ENCODE measurements around the gene DUSP28.
A peak's percentile ranks its signal among the peaks of the same experiment; 100 is the strongest.

DUSP28 gene

DNA sequence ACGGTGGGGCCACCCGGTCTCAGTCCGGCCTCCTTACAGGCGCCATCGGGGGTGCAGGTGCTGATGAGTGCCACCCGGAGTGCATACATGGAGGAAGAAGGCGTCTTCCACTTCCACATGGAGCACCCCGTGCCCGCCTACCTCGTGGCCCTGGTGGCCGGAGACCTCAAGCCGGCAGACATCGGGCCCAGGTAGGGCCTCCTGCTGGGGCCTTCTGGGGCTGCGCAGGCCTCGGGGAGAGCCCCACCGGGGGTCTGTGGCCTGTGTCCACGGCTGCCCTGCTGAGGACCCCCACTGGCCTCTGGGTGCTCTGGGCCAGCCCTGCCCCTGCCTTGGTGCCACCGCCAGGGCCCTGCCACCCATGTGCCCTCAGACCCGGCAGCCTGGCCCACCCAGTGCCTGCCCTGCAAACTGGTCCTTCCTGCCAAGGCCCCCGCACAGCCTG, 12.9 kb downstream of the DUSP28 start:
- DNase-seq (ENCODE audit: low spot score) = no peak

DNA sequence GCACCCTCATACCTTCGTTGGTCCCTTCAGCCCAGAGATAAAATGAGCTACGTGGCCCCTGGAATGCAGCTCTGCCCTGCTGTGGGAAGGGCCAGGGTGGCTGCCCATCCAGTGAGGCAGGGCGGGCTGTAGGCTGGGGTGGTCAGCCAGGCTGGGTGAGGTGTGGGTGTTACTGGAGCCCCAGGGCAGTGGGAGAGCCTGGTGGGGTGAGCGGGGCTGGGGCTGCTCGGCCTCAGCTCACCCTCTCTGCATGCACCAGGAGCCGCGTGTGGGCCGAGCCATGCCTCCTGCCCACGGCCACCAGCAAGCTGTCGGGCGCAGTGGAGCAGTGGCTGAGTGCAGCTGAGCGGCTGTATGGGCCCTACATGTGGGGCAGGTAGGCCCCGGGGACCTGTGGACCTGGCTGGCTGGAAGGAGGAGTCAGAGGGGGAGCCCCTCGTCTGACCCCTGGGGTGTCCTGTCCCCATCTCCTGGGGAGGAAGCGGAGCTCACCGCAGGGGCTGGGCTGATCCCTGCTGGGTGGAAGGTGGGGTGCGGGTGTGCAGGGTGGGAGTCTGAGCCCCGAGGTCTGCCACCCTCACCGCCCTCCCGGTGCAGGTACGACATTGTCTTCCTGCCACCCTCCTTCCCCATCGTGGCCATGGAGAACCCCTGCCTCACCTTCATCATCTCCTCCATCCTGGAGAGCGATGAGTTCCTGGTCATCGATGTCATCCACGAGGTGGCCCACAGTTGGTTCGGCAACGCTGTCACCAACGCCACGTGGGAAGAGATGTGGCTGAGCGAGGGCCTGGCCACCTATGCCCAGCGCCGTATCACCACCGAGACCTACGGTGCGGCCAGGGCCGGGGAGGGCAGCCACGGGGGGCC, 13.6 kb downstream of the DUSP28 start:
- DNase-seq (ENCODE audit: low spot score) = no peak

- no peak for DNase-seq (ENCODE audit: low spot score)
Observed at GRCh38 chr2:240574386-240575100, 14.4 kb downstream of the DUSP28 start.

DNA sequence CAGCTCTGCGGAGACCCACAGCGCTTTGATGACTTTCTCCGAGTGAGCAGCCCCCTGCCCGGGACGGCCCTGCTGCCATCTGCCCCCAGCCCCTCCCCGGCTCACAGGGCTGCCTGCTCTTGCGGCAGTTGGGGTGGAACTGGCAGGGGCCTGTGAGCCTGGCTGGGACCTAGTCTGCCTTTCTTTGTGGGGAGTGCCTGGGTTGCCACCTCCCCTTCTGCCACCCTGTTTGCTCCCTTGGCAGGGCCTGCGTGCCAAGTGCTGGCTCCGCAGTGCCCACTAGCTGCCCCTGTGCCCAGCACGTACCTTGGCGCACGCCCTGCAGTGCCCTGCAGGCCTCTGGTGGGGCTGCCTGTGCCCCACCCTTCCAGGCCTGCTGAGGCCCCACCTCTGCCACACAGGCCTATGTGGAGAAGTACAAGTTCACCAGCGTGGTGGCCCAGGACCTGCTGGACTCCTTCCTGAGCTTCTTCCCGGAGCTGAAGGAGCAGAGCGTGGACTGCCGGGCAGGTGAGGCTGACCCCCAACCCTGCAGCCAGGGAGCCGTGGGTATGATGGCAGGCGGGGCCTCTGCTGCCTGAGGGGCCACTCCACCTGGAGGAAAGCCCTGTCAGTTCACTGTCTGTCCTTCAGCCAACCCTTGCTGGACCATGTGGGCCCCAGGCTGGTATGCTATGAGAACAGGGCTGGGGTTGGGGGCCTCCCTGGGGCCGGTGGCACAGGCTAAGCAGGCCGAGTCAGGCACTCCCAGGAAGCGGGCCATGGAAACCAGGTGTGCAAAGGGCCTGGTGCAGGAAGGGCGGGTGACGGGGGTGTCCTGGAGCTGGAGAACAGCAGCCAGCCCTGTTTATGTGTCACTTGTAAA, 15.2 kb downstream of the DUSP28 start:
- DNase-seq (ENCODE audit: low spot score) = no peak

DNA sequence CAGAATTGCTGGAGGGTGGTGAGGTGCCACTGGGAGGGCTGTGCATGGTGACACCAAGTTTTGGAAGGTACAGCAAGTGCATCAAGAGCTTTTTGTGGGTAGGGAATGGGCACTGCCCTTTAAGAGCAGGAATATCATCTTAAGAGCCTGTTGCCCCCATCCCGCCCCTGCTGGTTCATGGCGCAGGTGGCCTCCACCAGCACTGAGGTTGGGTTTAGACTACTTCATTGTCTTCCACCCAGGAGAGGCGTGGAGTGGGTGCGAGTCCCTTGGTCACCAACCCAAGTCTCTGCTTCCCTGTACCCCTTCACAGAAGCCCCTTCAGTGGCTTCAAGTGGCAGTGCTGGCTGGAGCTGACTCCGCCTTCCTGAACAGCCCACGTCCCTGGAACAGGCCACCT, 15.9 kb downstream of the DUSP28 start:
- DNase-seq (ENCODE audit: low spot score) = no peak

GRCh38 chr2:240576436-240577205, 16.5 kb downstream of the DUSP28 start:
- no peak for DNase-seq (ENCODE audit: low spot score)

- no peak for DNase-seq (ENCODE audit: low spot score)
Observed at GRCh38 chr2:240577281-240578109, 17.3 kb downstream of the DUSP28 start.

DNA sequence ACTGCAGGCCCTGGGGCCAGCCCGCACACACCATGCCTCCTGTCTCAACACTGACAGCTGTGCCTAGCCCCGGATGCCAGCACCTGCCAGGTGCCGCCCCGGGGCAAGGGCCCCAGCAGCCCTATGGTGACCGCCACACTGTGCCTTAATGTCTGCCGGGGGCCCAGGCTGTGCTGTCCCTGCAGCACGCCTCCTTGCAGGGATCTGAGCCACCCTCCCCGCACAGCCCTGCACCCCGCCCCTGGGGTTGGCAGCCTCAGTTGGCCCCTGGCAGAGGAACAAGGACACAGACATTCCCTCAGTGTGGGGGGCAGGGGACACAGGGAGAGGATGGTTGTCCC, 17.9 kb downstream of the DUSP28 start:
- DNase-seq (ENCODE audit: low spot score) = no peak

DNA sequence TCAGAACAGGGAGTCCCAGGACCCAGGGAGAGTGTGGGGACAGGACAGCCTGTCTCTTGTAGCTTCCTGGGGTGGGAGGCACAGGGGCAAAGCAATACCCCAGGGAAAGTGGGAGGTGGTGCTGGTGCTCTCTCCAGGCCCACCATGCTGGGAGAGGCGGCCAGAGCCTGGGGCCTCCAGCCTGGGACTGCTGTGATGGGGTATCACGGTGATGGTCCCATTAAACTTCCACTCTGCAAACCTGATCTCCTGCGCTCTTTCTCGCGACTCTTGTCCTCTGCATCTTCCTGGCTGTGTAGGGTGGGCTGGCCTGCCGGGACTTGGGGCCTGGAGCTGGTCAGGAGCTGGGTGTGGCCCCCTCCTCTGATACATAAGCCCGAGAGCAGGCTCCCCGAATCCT, 18.3 kb downstream of the DUSP28 start:
- DNase-seq (ENCODE audit: low spot score) = no peak

DNA sequence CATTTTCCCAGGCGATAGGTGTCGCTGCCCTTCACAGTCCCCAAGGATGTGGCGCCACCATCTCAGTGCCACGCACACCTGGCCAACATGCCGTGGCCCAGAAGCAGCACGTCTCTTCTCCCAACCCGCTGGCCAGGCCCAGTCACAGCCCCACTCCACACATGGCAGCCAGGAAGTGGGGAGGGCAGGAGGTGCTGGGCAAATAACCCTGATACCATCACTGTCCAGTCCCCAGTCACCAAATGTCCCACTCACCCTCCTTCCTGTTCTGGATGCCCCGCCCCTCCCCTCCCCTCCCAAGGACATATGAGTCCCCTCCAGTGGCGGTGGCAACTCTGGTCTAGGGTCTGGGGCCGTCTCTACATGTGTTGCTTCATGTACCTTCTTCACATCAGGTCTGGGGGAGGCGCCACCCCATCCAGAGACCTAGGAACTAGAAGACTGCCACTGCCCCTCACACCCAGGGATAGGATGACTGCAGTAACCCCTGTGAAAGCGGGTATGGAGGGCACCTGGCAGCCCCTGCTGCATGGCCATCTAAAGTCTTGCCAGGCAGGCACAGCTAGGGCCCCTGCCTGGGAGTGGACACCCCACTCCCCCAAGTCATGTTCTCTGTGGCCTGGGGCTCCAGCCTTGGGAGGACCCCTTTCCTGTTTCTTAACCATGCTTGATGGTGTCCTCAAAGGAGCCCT, 19.1 kb downstream of the DUSP28 start:
- no peak for DNase-seq (ENCODE audit: low spot score)

- peak; percentile 89 for DNase-seq (ENCODE audit: low spot score)
Observed at GRCh38 chr2:240579771-240580614, 19.8 kb downstream of the DUSP28 start.

GRCh38 chr2:240581811-240582210, 21.7 kb downstream of the DUSP28 start:
- DNase-seq (ENCODE audit: low spot score) = no peak

GRCh38 chr2:240582781-240583180, 22.6 kb downstream of the DUSP28 start:
- DNase-seq (ENCODE audit: low spot score) = no peak

GRCh38 chr2:240583774-240584173, 23.6 kb downstream of the DUSP28 start:
- no peak for DNase-seq (ENCODE audit: low spot score)

DNA sequence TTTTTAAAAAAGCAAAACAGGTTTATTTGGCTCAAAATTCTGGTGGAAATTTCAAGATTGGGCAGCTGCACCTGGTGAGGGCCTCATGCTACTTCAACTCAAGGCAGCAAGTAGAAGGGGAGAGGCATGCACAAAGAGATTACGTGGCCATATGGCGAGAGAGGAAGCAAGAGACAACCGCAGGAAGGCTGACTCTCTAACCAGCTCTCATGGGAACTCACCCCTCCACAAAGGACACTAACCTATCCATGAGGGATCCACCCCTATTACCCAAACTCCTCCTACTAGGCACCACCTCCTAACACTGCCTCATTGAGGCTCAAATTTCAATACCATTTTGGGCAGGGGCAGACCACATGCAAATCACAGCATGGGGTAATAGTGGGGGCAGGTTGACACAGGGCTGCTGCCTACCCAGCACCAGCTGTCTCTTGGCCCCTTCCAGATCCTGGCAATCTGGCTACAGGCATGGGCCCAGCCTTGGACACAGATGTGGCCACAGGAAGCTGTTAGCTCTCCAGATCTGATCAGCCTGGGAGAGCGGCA, 24.4 kb downstream of the DUSP28 start:
- DNase-seq (ENCODE audit: low spot score) = peak; percentile 34

- no peak for DNase-seq (ENCODE audit: low spot score)
Observed at GRCh38 chr2:240585101-240585500, 24.9 kb downstream of the DUSP28 start.

GRCh38 chr2:240585681-240586197, 25.6 kb downstream of the DUSP28 start:
- no peak for DNase-seq (ENCODE audit: low spot score)

- DNase-seq (ENCODE audit: low spot score) = peak; percentile 97
Observed at GRCh38 chr2:240586198-240586918, 26.2 kb downstream of the DUSP28 start, which contains the start of gene CAPN10. Gene CAPN10 (plus strand): TSS chr2:240586734. CDS start chr2:240586912, 178 bp downstream.

Measured in activated CD4-positive, alpha-beta T cell treated with anti-CD3 and anti-CD28 coated beads, Interleukin-2, Interleukin-4, amounts not matched to agents 100 ng/mL and 50 ng/mL, durations not matched to agents 16 hours and 8 hours (primary cell).